ENCODE data around the gene HSPB6. TPM values are rescaled to one million over a fixed set of nuclear protein-coding genes. Genes with fewer than 3 reads are reported as not detected.

Gene HSPB6
- total and polyA plus RNA-seq, 2 experiments from 2014 or later, result 14.1 to 220 TPM

- Histone ChIP-seq H3K9ac (peak overlapping the region; percentile 100), H3K9me3 (ENCODE audit: low read depth) (no peaks in the 10 kb centered on the region), H4K20me1 (ENCODE audit: insufficient read depth) (no peaks in the 10 kb centered on the region), H2AFZ (no peak overlapping the region), H3F3A (ENCODE audit: insufficient read depth) (no peaks in the 10 kb centered on the region), H3K27ac (0 out of 2 replicates have a peak overlapping the region, but pooled peaks have one; percentile 100), H3K4me2 (ENCODE audit: unreplicated experiment) (peak overlapping the region; percentile 85), H3K79me2 (ENCODE audit: insufficient read depth) (peaks cover 59% of the 10 kb centered on the region), H3K4me1 (ENCODE audit: insufficient read depth) (peaks cover 21% of the 10 kb centered on the region; the same call in 1 of the 2 replicates), H3K36me3 (ENCODE audit: low read depth) (no peaks in the 10 kb centered on the region), H3K9me2 (ENCODE audit: insufficient read depth) (no peaks in the 10 kb centered on the region), H3K27me3 (replicated peaks; ENCODE audit: insufficient read depth) (no peaks in the 10 kb centered on the region), H3K4me3 (peak overlapping the region; percentile 98)
- no peak for DNase-seq
- in situ Hi-C loops (cut with MboI), result no loop called here
- no peak for TF ChIP-seq EZH2phosphoT487 (IDR thresholded peaks at IDR 0.05; ENCODE audit: insufficient read depth, low read depth)
- no peak for TF ChIP-seq EZH2 (IDR thresholded peaks at IDR 0.05; ENCODE audit: insufficient read depth, poor library complexity, severe bottlenecking)
- 75 to 76% methylated on average over 5 of the region's 5 CpGs for WGBS, 2 experiments (ENCODE audit: low coverage in 1 of 2, low lambda C conversion rate in 2 of 2, missing lambda C conversion rate in 2 of 2)
Observed at GRCh38 chr19:35746531-35746930, 10.3 kb downstream of the HSPB6 start.

GRCh38 chr19:35746087-35746462 lies 10.8 kb downstream of the HSPB6 start:
- Histone ChIP-seq H3K4me2 (ENCODE audit: unreplicated experiment) (peak overlapping the region; percentile 85), H3F3A (ENCODE audit: insufficient read depth) (no peaks in the 10 kb centered on the region), H3K79me2 (ENCODE audit: insufficient read depth) (peaks cover 59% of the 10 kb centered on the region), H3K4me3 (peak overlapping the region; percentile 98), H3K9ac (peak overlapping the region; percentile 100), H4K20me1 (ENCODE audit: insufficient read depth) (no peaks in the 10 kb centered on the region), H3K36me3 (ENCODE audit: low read depth) (no peaks in the 10 kb centered on the region), H2AFZ (peak overlapping the region; percentile 73; the same call in 1 of the 2 replicates), H3K9me2 (ENCODE audit: insufficient read depth) (no peaks in the 10 kb centered on the region), H3K4me1 (ENCODE audit: insufficient read depth) (peaks cover 21% of the 10 kb centered on the region; the same call in 1 of the 2 replicates), H3K27me3 (replicated peaks; ENCODE audit: insufficient read depth) (no peaks in the 10 kb centered on the region), H3K27ac (peak overlapping the region; percentile 100), H3K9me3 (ENCODE audit: low read depth) (no peaks in the 10 kb centered on the region)
- TF ChIP-seq EZH2phosphoT487 (IDR thresholded peaks at IDR 0.05; ENCODE audit: insufficient read depth, low read depth) (no peak), EZH2 (IDR thresholded peaks at IDR 0.05; ENCODE audit: insufficient read depth, poor library complexity, severe bottlenecking) (no peak)
- WGBS, 2 experiments (ENCODE audit: low coverage in 1 of 2, low lambda C conversion rate in 2 of 2, missing lambda C conversion rate in 2 of 2), result 15 to 18% methylated on average over 4 of the region's 4 CpGs
- DNase-seq, result peak; percentile 21
- in situ Hi-C loops (cut with MboI), result no loop called here

- peak within 1 kb of the TSS; percentile 100 for H3K27ac ChIP-seq
- in situ Hi-C loops (cut with MboI), result no loop called here
- peak; percentile 100 for DNase-seq
- H2AFZ ChIP-seq, result peak within 1 kb of the TSS; percentile 92
- H3K27me3 ChIP-seq (replicated peaks; ENCODE audit: insufficient read depth), result no peaks in the 10 kb centered on the region
- peak within 1 kb of the TSS; percentile 100 for H3K9ac ChIP-seq
- peaks cover 54% of the 10 kb centered on the region for H3K79me2 ChIP-seq (ENCODE audit: insufficient read depth)
- peaks cover 21% of the 10 kb centered on the region; the same call in 1 of the 2 replicates for H3K4me1 ChIP-seq (ENCODE audit: insufficient read depth)
- H3K9me2 ChIP-seq (ENCODE audit: insufficient read depth), result no peaks in the 10 kb centered on the region
- 0 to 2% methylated on average over 40 of the region's 40 CpGs for WGBS, 2 experiments (ENCODE audit: low coverage in 1 of 2, low lambda C conversion rate in 2 of 2, missing lambda C conversion rate in 2 of 2)
- H3K36me3 ChIP-seq (ENCODE audit: low read depth), result no peaks in the 10 kb centered on the region
- H3K4me2 ChIP-seq (ENCODE audit: unreplicated experiment), result peak within 1 kb of the TSS; percentile 92
- no peaks in the 10 kb centered on the region for H3K9me3 ChIP-seq (ENCODE audit: low read depth)
- H4K20me1 ChIP-seq (ENCODE audit: insufficient read depth), result no peaks in the 10 kb centered on the region
- no peaks in the 10 kb centered on the region for H3F3A ChIP-seq (ENCODE audit: insufficient read depth)
- no peak for TF ChIP-seq EZH2phosphoT487 (IDR thresholded peaks at IDR 0.05; ENCODE audit: insufficient read depth, low read depth)
- no peak for TF ChIP-seq EZH2 (IDR thresholded peaks at IDR 0.05; ENCODE audit: insufficient read depth, poor library complexity, severe bottlenecking)
- peak within 1 kb of the TSS; percentile 98 for H3K4me3 ChIP-seq
Observed at GRCh38 chr19:35745328-35746086, 11.3 kb downstream of the HSPB6 start, which contains the start of the genes PSENEN and U2AF1L4. Gene PSENEN, plus strand, starts transcription at chr19:35745651. Its CDS starts 280 bp downstream, at chr19:35745931. Gene U2AF1L4, minus strand, starts transcription at chr19:35745418. Its CDS starts 27 bp downstream, at chr19:35745391.

- Histone ChIP-seq H3K9me3 (ENCODE audit: low read depth) (no peaks in the 10 kb centered on the region), H3K9ac (peak overlapping the region; percentile 100), H3K4me1 (ENCODE audit: insufficient read depth) (peaks cover 19% of the 10 kb centered on the region; the same call in 1 of the 2 replicates), H2AFZ (peak overlapping the region; percentile 92), H4K20me1 (ENCODE audit: insufficient read depth) (no peaks in the 10 kb centered on the region), H3K79me2 (ENCODE audit: insufficient read depth) (peaks cover 46% of the 10 kb centered on the region), H3K36me3 (ENCODE audit: low read depth) (no peaks in the 10 kb centered on the region), H3K4me3 (peak overlapping the region; percentile 98), H3F3A (ENCODE audit: insufficient read depth) (peaks cover 2% of the 10 kb centered on the region; the same call in 1 of the 2 replicates), H3K9me2 (ENCODE audit: insufficient read depth) (no peaks in the 10 kb centered on the region), H3K4me2 (ENCODE audit: unreplicated experiment) (peak overlapping the region; percentile 92), H3K27ac (peak overlapping the region; percentile 100), H3K27me3 (replicated peaks; ENCODE audit: insufficient read depth) (no peaks in the 10 kb centered on the region)
- in situ Hi-C loops (cut with MboI), result no loop called here
- WGBS, 2 experiments (ENCODE audit: low coverage in 1 of 2, low lambda C conversion rate in 2 of 2, missing lambda C conversion rate in 2 of 2), result 6% methylated on average over 41 of the region's 41 CpGs
- TF ChIP-seq EZH2 (IDR thresholded peaks at IDR 0.05; ENCODE audit: insufficient read depth, poor library complexity, severe bottlenecking), result no peak
- TF ChIP-seq EZH2phosphoT487 (IDR thresholded peaks at IDR 0.05; ENCODE audit: insufficient read depth, low read depth), result no peak
- DNase-seq, result peak; percentile 99
Observed at GRCh38 chr19:35744430-35745327, 12.2 kb downstream of the HSPB6 start.

All from GM23248 (cell line).